PFSK-1 (cell line): Measurements from ENCODE around the gene HBZ.

Source experiments
- FOXP2 ChIP-seq: optimal IDR thresholded peaks from 2 replicates; pipeline ENCODE3; 2011; ENCODE audit warnings: borderline replicate concordance, control low read depth, inconsistent platforms; ENCODE audit not compliant: insufficient read depth; ENCODE audit errors: extremely low read length, extremely low read depth
- POLR2AphosphoS5 ChIP-seq: IDR thresholded peaks from 2 replicates; pipeline ENCODE4 v1.6.1; 2012; ENCODE audit warnings: low read depth, mild to moderate bottlenecking, control low read depth, low read length, moderate library complexity
- SIN3A ChIP-seq: IDR thresholded peaks from 2 replicates; pipeline ENCODE4 v1.6.1; 2012; ENCODE audit warnings: mild to moderate bottlenecking, low read length, moderate library complexity, borderline replicate concordance; ENCODE audit not compliant: insufficient read depth
- TAF1 ChIP-seq: IDR thresholded peaks from 2 replicates; pipeline ENCODE4 v1.6.1; 2012; ENCODE audit warnings: low read length, control low read depth, borderline replicate concordance; ENCODE audit not compliant: insufficient read depth
- TF ChIP-seq, protein P1 (sequence below), 2 experiments: IDR thresholded peaks; 2 replicates each; pipeline versions ENCODE4 v1.6.1 to v1.8.0; 2011 to 2012; ENCODE audit warnings: low read depth in 2 of 2, low read length in 2 of 2, control low read depth in 1 of 2, inconsistent platforms in 1 of 2, mild to moderate bottlenecking in 1 of 2, moderate library complexity in 1 of 2; ENCODE audit not compliant: insufficient read depth in 1 of 2

HBZ gene

DNA sequence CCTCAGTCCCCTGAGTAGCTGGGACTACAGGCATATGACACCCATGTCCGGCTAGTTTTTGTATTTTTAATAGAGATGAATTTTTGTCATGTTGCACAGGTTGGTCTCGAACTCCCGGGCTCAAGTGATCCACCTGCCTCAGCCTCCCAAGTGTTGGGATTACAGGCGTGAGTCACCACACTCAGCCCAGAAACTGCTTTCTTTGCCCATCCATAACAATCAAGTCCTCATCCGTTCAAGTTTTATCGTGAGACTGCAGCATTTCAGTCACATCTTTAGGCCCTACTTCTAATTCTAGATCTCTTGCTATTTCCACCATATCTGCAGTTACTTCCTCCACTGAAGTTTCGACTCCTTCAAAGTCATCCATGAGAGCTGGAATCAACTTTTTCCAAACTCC is 20.3 kb upstream of the HBZ start:
- TF ChIP-seq TAF1 (no peak), SIN3A (no peak), FOXP2 (no peak), POLR2AphosphoS5 (no peak)
- TF ChIP-seq, protein P1, sequence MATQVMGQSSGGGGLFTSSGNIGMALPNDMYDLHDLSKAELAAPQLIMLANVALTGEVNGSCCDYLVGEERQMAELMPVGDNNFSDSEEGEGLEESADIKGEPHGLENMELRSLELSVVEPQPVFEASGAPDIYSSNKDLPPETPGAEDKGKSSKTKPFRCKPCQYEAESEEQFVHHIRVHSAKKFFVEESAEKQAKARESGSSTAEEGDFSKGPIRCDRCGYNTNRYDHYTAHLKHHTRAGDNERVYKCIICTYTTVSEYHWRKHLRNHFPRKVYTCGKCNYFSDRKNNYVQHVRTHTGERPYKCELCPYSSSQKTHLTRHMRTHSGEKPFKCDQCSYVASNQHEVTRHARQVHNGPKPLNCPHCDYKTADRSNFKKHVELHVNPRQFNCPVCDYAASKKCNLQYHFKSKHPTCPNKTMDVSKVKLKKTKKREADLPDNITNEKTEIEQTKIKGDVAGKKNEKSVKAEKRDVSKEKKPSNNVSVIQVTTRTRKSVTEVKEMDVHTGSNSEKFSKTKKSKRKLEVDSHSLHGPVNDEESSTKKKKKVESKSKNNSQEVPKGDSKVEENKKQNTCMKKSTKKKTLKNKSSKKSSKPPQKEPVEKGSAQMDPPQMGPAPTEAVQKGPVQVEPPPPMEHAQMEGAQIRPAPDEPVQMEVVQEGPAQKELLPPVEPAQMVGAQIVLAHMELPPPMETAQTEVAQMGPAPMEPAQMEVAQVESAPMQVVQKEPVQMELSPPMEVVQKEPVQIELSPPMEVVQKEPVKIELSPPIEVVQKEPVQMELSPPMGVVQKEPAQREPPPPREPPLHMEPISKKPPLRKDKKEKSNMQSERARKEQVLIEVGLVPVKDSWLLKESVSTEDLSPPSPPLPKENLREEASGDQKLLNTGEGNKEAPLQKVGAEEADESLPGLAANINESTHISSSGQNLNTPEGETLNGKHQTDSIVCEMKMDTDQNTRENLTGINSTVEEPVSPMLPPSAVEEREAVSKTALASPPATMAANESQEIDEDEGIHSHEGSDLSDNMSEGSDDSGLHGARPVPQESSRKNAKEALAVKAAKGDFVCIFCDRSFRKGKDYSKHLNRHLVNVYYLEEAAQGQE (IDR thresholded peaks at IDR 0.05; ENCODE audit: insufficient read depth in 1 of 2, low read depth in 2 of 2, low read length in 2 of 2) = no peak

DNA sequence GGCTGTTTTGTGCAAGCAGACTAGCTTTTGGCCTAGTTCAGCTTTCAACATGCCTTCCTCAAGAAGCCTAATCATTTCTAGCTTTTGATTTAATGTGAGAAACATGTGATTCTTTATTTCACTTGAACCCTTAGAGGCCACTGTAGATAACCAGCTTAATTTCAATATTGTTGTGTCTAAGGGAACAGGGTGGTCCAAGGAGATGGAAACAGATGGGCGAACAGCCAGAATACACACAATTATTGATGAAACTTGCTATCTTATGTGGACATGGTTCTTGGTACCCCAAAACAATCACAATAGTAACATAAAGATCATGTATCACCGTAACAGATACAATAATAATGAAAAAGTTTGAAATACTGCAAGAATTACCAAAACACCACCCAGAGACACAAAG is 18.7 kb upstream of the HBZ start:
- TF ChIP-seq, protein P1 (IDR thresholded peaks at IDR 0.05; ENCODE audit: insufficient read depth in 1 of 2, low read depth in 2 of 2, low read length in 2 of 2) = no peak
- TF ChIP-seq SIN3A (no peak), TAF1 (no peak), POLR2AphosphoS5 (no peak), FOXP2 (no peak)

DNA sequence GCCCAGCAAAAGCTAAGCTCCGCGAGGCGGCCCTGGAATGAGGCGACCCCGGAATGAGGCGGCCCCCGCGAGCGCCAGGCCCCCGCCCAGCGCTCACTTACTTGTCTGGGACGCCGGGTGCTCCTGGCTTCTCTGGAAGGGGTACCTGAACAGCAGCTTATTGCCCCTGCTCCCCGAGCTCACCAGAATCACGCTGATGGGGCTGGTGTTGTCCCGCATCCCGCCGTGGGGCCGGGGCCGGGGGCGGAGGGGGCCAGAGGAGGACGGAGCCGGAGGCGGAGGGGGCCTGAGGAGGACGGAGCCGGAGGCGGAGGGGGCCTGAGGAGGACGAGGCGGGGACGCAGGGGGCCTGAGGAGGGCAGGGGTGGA is 14.4 kb upstream of the HBZ start:
- TF ChIP-seq, protein P1 (IDR thresholded peaks at IDR 0.05; ENCODE audit: insufficient read depth in 1 of 2, low read depth in 2 of 2, low read length in 2 of 2) = no peak
- TF ChIP-seq SIN3A = no peak
- TF ChIP-seq POLR2AphosphoS5 = no peak
- no peak for TF ChIP-seq FOXP2
- TF ChIP-seq TAF1 = no peak

- TF ChIP-seq FOXP2 (no peak), SIN3A (no peak)
- TF ChIP-seq, protein P1 (IDR thresholded peaks at IDR 0.05; ENCODE audit: insufficient read depth in 1 of 2, low read depth in 2 of 2, low read length in 2 of 2) = no peak
Observed at GRCh38 chr16:140175-140857, 12.1 kb upstream of the HBZ start.
